ENCODE data around the gene KCNMB2.
"Not testable (repeated sequence)": the region's sequence is repeated elsewhere in the genome, so short reads cannot be mapped to it uniquely, and the experiment has no call there.

The KCNMB2 gene

DNA sequence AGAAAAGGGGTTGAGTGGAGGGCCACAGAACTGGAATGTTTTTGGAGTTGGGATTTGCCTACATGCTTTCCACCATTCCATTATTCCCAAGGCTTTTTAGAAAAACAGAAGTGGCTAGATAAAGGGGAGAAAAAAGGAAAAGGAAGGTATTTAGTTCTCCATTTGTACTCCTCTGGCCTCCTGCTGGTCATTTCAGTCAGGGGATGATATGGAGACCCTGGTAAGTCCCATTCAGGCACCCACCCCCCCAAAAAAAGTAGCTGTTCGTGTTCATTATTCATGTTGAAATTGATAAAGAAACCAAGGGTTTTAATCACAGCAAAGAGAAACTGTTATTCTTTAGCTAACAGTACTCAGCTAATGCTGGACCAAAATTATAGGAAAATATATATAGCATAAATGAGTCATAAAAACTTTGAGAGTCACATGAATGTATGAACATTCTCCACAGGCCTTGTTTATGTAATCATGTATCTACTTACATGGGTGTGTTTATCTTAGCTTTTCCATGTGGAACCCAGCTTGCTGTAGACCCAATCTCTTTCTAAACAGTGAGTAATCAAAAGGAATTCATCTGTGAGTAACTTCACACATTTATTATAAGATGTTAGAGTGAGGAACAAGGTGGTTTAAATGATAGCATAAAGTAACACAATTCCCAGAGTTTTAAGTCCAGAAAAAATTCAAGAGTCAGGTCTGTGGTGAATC is 167.2 kb downstream of the KCNMB2 start:
- DNase-seq (ENCODE audit: low spot score): no peak

DNA sequence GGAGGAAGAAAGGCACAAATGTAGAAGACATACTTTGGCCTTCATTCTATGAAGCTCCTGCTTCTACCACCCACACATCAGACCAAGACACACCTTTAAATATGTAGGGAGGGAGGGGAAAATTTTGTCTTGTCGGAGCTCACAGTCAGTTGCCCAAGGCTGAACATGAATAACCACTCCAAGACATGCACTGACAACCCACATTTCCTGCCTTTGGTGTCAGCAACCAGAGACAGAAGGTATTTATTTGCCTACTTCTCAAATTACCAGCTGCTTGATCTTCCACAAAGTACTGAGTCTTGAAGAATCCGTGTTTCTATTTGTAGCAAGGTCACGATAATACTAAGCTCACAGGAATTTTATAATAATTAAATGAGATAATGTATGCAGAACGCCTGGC is 169.7 kb downstream of the KCNMB2 start:
- no peak for DNase-seq (ENCODE audit: low spot score)

DNA sequence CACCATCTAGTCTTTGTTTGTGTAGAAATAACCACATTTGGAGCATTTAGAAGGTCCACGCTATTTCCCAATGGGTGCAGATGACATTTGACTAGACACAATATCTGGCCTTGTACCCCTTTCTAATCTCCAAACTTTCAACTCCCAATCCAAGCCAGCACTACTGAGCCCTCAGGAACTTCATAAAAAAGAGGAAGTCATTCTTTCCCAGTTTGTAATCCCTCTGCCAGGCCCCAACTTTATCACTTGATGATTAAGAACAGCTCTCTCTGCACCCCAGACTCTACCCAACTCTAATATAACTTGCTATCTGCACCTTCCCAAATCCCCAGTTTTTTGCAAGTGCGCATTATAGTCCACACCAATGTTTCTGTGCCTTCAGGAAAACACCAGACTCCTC is 170.2 kb downstream of the KCNMB2 start:
- no peak for DNase-seq (ENCODE audit: low spot score)

DNA sequence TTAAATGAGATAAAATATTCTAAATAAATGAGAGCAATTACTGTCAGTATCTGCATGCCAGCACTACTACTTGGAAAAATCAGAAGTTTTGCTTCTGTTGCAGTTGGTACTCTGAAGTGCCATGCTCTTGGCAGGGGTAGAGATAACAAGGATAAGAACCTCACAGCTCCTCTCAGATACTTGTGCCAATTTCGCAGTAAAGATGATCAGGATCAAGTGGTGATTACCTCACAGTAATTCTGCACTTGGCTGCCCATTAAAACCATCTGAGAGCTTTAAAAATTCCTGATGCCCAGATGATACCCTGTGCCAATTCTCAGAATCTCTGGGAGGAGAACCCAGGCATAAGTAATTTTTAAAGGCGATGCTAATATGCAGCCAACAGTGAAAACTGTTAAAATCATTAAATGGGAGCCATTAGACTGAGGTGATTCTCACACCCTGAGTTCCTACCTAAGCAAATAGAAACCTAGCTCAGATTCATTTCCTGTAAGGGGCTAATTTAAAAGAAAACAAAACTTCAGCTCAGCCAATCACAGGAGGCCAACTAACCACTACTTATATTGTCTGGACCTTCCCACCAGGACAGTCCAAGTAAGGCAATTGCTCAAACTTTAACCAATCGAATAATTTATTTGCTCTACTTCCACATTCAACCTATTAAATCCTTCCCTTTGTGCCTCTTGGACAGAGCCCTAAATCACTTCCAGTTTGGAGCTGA is 171.2 kb downstream of the KCNMB2 start:
- no peak for DNase-seq (ENCODE audit: low spot score)

DNA sequence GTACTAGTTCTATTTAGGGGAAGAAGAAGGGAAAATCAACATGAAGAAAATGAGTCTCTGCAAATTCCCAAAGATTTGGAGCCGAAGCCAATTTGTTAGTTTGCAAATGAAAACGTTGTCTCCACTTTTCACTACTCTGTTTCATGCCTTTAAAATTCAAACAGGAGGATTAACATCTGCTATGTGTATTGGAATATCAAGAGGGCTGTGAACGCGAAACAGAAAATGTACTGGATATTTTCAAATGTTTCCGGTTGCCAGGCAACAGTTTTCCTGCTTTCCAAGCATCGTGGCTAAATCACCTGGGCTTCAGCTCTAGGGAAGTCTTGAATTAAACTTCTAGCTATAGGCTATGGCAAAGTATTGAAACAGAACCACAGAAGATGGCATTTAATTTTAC is 172.8 kb downstream of the KCNMB2 start:
- DNase-seq (ENCODE audit: low spot score): no peak

DNA sequence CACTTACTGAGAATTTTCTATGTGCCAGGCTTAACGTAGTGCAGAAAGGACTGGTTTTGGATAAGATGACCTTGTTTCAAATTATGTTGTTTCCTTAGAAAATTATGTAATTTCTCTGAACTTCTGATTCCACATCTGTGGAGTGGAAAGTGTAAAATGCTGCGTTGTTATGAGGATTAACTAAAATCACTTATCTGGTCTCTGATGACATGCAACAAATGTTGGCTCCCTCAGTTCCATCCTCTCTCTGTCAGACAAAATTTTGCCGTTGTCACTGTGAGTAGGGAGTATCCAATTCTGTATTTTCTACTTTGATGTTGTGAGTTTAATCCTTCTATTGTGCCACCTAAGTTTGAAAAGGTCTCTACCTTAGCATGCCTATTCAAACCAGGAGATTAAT is 175.5 kb downstream of the KCNMB2 start:
- DNase-seq (ENCODE audit: low spot score): no peak

DNA sequence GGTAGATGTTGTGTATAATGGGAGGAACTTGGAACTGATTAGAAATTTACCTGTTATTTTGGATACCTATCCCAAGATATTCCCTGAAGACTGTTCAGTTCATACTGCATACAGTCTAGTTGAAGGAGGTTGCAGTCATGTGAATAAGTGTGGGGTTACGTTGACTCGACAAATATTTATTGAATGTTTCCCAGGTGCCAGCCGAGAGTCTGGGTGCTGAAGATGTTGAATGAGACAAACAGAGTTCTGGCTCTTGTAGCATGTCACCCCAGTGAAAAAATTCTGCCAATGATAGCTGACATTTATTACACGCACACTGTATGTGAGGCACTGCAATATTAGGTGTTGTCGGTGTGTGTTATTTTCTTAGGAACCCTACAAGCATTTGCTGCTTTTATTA is 176.0 kb downstream of the KCNMB2 start:
- no peak for DNase-seq (ENCODE audit: low spot score)

DNA sequence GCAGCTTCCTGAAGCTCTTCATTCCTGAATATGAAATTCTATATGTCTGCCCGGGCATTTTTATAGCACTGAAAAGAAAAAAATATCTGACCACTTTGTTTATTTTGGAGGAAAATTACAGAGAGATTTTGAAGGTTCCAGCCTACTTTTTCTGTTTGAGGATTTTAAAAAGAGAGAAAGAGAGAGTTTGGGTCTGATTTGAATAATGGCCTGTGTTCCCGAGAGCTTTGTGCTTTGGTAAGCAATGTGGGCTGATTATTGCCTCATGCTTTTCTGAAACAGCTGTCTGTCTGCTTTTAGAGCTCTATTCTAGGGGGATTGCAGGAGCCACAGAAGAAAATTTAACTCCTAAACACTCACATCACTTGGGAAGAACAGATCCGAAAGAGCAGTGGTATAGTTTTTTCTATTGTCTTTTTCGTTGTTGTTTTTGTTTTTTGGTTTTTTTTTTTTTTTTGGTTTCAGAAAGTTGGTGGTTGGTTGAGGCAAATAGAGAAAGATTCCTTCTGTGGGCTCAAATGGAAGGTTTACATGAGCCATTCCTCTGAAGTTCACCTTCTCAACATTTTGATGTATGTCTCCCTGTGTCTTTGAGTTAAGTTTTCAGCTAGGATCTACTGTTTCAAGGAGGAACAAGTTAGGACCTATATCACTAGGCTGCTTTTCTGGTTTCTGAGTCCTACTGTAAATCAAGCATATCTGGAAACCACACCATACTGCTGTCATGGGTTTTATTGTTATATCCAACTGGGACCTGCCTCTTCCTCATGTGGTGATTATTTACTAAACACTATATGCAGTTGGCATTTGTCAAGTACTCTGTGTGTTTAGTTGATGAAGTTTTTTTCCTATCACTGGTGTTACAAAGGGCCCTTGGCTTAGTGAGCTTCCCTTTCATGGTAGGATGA is 178.9 kb downstream of the KCNMB2 start:
- no peak for DNase-seq (ENCODE audit: low spot score)

DNA sequence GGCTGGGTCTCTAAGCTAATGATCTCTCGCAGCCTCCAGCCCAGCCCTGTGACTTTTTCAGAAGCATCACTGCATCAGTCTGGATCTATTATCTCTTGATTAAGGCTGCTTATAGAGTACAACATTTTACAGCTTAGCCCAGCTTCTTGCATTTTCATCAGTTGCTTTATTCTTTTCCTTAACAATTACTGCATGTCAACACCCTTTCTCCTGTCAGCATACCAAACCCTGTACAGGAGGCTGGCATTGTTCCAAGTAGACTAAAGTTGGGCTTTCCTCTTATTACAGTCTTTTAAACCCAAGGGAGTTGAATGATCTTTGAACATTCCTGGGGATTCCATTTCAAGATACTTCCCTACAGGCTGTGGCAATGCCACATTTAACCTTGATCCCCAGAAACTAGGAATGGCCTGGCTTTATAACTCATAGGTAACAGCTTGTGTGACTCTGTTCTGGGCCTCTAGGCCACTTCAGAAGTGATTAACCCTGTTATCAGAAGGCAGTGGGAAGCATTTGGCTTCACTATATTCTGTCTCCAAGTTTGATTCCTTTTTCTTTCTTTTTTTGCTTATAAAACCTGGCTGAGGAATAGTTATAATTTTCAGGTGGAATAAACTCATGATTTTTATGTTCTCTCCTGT is 182.9 kb downstream of the KCNMB2 start:
- no peak for DNase-seq (ENCODE audit: low spot score)

DNA sequence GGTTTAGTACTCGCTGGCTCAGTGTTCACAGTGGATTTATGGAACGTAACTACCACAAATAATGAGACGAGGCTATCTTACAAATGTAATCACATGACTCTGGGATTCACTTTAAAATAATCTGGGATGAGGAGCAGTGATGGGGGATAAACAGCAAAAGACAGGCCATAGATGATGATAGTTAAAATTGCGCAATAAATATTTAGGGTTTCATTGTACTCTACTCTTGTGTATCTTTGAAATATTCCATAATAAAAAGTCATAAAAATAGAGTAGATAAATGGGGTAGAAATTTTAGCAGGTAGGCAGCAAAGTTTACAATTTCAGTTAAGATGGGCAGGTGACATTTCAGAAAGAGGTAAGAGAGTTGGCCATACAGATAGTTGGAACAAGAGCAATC is 196.6 kb downstream of the KCNMB2 start:
- no peak for DNase-seq (ENCODE audit: low spot score)

DNA sequence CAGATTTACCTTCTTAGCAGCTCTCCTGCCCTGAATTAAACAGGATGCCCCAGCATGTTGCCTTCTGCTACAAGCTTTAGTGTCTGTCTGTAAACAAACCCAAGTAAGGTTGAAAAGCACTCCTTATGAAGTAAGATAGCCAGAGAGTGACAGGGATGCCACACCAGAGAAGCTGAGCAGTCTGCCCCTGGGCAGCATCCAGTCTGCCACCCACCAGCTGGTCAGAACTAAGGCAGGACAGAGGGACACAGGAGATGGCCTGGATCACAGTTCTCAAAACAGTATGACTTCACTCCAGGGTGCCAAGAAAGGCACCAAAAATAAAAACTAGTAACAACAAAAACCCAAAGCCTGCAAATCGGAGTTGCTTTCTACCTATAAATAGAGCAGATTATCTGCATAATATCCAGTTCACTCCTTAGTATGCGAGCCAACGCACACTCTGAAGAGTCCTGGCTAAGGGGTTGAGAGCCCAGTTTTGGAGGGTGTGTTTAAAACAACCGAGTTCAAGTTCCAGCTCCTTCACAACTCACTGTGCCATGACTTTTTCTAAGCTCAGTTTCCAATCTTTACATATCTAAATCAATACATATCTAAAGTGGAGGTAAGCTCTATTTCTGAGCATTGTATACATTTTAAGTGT is 198.9 kb downstream of the KCNMB2 start:
- no peak for DNase-seq (ENCODE audit: low spot score)

DNA sequence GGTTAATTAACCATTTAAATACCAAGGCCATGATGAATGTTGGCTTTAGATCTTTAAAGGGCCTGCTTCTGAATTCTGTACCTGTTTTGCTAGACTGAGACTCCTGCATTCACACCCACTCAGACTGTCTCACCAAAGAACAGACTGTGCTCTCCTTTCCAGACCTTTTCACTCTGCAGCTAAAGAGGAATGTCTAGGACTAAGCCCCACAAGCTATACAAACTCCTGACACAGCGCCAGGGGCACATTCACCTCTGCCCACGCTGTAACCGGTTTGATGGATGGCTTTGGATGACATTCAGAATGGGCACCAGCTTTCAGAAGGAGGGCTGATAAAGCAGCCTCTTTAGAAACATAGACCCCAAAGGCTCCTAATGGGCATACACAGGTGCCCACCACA is 200.1 kb downstream of the KCNMB2 start:
- no peak for DNase-seq (ENCODE audit: low spot score)

DNA sequence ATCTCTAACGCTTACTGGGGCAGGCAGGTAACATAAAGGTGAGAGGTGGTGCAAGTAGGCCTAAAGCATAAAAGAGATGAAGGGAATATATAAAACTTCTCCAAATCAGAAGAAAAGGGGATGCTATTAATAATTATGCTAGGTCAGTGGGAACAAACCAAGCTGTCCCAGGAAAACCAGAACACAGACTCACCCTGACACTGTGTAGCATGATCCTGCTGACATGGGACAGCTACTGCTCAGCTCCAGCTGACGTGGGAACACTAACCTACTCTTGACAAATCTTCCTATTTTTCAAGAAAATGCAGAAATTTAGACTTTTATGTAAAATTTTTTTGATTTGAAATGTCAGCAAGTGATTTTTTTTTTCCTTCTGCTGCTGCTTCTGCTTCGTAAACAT is 203.5 kb downstream of the KCNMB2 start:
- no peak for DNase-seq (ENCODE audit: low spot score)

DNA sequence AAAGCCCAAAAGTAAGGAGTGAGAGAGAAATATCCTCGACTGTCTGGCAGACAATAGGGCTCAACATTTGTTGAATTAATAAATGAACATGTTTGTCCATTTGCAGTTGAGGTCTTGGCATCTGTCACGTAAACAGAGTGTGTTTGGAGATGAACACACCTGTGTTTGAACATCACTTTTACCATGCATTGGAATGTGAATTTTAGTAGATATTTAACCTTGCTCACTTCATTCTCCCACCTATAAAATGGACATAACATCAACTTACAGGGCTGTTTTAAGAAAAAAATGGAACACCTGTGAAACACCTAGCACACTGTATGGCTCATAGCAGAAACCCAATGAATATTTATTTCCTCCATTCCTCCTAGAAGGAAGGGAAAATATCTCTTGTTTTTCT is 204.8 kb downstream of the KCNMB2 start:
- DNase-seq (ENCODE audit: low spot score): no peak

DNA sequence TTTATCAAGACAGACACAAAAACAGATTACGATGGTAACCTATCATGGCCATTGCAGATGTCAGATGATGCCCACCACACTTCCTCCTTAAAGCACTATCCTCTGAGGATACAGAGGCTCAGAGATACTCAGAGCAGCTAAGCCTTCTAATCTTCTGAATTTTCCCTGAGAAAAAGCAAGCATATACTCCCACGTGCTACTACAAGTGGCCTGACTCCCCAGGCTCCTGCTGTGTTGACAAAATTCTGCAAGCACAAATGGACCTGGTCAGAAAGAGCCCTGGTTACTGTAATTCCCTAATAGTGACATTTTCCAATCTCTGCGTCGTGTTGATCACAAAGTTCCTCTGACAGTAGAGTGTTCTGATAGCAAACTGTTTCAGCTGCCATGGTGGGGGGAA is 207.1 kb downstream of the KCNMB2 start:
- no peak for DNase-seq (ENCODE audit: low spot score)

DNA sequence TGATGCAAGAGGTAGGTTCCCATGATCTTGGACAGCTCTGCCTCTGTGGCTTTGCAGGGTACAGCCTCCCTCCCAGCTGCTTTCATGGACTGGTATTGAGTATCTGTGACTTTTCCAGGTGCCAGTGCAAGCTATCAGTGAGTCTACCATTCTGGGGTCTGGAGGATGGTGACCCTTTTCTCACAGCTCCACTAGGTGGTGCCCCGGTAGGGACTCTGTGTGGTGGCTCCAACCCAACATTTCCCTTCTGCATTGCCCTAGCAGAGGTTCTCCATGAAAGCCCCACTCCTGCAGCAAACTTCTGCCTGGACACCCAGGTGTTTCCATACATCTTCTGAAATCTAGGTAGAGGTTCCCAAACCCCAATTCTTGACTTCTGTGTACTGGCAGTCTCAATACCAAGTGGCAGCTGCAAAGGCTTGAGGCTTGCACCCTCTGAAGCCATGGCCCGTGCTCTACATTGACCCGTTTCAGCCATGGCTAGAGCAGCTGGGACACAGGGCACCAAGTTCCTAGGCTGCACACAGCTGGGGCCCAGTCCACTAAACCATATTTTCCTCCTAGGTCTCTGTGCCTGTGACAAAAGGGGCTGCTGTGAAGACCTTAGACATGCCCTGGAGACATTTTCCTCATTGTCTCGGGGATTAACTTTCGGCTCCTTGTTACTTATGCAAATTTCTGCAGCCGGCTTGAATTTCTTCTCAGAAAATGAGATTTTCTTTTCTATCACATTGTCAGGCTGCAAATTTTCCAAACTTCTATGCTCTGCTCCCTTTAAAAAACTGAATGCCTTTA is 209.8 kb downstream of the KCNMB2 start:
- DNase-seq (ENCODE audit: low spot score): not testable (repeated sequence)

DNA sequence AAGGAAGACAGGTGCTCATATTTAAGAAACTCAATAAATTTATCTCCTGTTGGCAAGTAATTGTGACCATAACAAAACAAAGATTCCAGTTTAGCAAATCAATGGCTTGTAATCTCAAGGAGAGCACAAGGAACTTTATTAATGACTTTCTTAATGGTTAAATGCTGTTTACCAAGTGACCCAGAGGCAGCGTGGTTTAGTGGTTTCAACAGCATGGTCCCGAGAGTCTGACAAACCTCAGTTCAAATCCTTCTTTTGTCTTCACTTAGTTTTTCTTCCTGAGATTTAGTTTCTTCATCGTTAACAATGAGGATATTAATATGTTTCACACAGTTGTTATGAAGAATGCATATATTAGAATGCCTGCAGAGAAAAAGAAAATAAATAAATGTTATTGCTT is 212.6 kb downstream of the KCNMB2 start:
- no peak for DNase-seq (ENCODE audit: low spot score)

DNA sequence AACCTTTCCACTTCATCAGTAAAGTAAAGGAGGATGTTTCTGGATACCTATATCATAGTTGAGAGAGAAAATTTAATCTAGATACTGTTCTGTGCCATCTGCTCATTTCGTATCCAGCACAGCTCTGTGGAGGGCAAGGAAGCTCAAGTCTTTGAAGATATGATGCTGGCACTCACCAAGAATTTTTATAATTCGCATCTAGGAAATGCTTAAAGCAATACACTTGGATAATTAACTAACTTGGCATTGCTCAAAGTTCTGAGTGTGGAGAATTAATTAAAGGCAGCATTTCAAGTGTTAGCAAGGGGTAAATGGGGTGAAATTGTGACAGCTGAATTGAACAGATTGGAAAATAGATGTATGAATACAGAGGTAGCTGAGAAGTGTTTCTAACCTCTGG is 213.2 kb downstream of the KCNMB2 start:
- DNase-seq (ENCODE audit: low spot score): no peak

DNA sequence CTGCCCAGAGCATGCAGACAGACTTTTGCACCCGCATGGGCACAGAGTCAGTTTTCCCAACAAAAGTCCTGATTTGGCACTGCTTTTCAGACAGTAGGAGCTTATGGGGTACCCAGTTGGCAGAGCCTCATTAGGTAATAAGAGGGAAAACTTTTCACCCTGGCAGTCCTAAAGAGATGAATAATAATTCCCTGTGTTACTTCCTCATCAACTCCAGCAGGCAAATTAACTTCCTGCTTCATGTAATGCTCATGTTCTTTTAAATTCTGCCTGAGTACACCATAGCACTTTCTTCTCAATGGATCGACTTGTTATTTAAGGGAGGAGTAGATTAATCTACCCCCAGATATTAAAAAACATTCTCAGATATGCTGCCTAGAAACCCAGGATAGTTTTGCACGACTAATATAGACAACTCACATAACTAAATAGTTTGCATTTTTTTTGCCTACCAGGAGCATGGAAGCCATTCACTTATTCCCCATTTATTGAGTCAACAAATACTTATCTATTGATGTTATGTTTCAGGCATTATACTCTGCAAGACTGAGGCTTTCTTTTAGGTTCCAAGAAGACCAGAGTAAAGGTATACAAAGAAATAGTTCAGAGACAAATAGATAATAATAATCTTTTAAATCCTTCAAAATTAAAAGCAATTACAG is 214.5 kb downstream of the KCNMB2 start:
- no peak for DNase-seq (ENCODE audit: low spot score)

DNA sequence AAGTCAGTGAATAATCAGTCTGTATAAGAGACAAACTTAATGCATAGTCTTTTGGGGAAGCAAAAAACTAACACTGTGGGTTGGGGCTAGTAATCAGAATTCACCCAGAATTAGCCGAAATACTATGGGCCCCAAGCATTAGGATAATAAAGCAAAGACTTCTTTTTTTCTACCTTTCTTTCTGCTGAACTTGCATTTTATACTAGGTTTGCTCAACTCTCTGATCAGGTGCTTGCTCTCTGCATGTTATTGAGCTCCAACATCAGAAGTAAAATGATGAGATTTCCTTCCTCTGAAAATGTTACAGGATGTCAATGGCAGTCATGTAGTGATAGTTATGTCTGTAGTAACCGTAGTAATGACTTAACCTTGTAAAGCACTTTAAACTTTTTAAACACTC is 216.6 kb downstream of the KCNMB2 start:
- no peak for DNase-seq (ENCODE audit: low spot score)
